ENCODE data around the gene KCNIP1.

KCNIP1 gene

GRCh38 chr5:170503990-170504596 is at the start of gene KCNIP1:
KCNIP1 (plus strand) TSS chr5:170504020.
- DNase-seq = no peak

DNA sequence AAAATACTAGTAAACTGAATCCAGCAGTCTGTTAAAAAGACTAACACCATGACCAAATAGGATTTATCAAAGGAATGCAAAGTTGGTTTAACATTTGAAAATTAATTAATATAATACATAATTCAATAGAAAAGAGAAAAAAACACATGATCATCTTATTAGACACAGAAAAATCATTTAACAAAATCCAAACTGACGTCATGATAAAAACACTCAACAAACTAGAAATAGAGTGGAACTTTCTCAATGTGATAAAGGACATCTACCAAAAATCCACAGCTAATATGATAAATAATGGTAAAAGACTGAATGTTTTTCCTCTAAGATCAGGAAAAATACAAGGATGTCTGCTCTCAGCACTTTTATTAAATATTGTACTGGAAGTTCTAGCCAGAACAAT is 40.4 kb upstream of the KCNIP1 start:
- DNase-seq = no peak

GRCh38 chr5:170464280-170465127 is 39.3 kb upstream of the KCNIP1 start:
- no peak for DNase-seq

DNA sequence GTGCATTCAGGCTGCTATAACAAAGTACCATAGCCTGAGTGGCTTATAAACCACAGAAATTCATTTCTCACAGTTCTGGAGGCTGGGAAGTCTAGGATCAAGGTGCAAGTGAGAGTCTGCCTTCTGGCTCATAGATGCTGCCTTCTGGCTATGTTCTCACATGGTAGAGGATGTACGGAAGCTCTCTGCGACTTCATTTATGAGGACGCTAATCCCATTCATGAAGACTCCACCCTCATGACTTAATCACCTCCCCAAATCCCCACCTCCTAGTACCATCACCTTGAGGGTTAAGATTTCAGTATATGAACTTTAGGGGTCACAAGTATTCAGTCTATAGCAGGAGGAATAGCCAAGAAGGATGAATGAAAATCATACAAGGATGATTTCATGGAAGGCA is 37.3 kb upstream of the KCNIP1 start:
- no peak for DNase-seq

DNA sequence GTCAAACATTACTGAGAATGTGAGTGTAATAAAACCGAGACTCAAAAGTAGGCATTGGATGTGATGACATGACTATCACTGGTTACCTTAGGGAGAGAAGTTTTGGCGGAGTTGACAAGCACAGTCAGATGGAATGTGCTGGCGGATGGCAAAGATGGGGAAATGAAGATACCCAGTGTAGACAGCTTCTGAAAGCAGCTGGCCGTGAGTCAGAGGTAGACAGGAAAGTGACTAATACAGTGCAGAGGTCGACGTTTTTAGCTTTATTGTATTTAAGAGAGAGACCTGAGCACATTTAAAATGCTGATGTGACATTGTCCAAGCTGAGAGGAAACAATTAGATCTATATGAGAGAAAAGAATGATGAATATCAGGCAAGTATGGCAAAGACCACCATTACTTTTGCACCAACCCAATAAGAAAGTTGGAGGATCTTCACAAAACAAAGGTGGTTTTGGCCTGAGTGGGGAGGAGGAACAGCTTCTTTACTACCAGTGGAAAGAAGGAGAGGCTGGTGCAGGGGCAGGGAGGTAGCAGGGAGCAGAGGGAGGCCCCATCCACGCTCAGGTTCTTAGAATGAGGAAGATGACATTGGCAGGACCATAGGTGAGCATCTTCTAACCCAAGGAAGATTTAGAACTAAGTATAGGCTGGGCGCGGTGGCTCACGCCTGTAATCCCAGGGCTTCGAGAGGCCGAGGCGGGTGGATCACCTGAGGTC is 36.7 kb upstream of the KCNIP1 start:
- no peak for DNase-seq

DNA sequence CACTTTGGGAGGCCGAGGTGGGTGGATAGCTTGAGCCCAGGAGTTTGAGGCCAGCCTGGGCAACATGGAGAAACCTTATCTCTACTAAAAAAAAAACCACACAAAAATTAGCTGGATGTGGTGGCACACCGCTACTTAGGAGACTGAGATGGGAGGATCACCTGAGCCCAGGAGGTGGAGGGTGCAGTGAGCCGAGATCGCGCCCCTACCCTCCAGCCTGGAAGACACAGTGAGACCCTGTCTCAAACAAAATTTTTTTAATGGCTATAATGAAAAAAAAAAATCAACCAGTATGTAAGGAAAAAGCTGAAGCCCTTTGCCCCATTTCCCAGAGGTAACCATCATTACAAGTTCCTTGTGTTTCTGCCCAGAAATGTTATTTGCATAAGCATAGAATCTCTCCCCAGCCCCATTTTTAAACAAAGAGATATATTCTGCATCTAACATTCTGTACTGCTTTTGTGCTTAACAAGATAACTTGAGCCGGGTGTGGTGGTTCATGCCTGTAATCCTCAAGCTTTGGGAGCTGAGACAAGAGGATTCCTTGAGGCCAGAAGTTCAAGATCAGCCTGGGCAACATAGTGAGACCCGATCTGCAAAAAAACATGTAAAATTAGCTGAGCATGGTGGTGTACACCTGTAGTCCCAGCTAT is 35.1 kb upstream of the KCNIP1 start:
- no peak for DNase-seq

DNA sequence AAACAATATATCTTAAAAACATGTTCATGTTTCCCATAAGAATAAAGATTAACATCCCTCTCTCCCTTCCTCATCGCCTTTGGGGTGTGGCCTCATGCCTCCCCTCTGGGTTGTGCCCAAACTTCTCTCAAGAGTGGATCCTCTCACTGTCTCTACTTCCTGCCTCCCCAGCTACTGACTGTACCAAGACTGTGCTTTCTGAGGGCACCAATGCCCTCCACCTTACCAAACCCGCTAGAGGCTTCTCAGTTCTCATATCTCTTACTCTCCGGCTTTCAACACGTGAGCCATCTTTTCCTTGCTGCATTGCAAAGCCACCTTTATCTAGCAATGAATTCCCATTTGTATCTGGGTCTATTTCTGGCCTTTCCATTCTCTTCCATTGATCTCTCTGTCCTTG is 34.4 kb upstream of the KCNIP1 start:
- DNase-seq = no peak

DNA sequence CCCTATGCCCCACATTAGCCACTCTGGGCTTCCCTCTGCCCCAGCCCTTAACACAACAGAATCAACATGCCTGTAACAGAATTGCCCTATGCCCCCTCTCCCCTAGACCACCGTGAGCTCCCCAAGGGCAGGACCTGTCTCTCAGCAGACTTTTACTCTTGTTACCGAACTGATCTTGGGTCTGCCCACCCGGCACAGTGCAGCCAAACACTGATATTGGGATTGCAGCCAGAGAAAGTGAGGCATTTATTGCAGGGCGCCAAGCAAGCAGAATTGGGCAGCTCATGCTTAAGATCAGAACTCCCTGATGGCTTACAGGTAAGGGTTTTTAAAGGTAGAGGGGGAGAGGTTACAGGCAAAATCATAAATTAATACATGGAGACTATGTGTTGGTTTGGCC is 33.5 kb upstream of the KCNIP1 start:
- DNase-seq = no peak

- no peak for DNase-seq
Observed at GRCh38 chr5:170470808-170471404, 32.9 kb upstream of the KCNIP1 start.

DNA sequence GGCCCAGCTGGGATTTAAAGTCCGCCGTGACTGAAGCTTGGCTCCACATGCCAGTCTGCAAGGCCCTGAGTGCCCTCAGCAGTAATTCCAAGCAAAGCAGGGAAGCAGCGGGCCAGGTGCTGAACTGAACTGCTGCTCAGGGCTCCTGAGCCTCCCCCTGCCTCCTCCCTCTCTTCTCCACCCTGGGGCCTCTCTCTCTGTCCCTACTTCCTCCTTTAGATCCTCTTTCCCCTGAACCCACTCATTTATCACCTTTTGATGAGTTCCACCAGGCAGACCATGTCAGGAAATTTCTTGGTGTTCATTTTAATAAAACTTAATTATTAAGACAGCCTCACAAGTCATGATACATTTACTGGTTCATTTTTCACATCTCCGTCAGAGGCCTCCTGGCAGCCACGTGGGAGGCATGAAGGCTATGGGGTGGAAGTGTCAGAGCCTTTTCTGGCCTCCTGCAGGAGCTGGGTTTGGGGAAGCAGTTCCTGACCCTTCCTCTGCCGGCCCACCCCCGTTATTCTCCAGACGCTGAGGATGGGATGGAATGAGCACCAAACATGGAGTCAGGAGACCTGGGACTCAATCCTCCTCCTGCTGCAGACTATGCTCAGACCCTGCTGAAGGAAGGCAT is 32.2 kb upstream of the KCNIP1 start:
- no peak for DNase-seq

DNA sequence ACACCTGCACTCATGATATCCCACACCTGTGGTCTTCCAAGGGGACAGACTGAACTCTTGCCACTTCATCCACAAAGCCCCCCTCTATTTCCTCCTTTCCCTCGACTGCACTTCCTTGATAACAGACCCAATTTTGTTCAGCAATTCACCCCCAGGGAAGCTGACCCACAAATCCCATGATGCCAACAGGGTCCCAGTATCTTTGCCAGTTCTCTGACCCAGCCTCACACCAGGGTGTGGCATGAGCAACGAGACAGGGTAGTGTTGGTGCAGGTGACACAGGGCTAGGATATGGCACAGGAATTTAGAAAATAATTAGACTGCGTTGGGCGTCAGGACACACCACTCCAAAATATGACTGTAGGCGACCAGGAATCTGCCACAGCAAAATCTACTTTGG is 30.2 kb upstream of the KCNIP1 start:
- DNase-seq = no peak

DNA sequence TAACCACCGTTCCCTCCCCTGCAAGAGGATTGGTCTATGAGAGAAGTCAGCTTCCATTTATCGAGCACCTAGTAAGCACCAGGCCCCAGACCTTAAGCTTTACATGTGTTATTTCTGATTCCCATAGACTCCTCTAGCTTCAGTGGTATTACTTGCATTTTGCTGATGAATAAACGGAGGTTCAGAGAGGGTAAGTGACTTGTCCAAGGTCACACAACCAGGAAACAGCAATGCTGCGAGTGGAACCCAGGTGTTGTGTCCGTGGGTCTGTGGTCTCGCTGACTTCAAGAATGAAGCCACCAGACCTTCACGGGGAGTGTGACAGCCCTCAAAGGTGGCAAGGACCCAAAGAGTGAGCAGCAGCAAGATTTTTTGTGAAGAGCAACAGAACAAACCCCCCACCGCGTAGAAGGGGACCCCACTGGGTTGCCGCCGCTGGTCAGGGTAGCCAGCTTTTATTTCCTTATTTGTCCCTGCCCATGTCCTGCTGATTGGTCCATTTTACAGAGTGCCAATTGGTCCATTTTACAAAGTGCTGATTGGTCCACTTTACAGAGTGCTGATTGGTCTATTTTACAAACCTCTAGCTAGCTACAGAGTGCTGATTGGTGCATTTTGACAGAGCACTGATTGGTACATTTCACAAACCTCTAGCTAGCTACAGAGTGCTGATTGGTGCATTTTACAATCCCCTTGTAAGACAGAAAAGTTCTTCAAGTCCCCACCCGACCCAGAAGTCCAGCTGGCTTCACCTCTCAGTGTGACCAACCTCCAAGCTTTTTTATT is 29.1 kb upstream of the KCNIP1 start:
- no peak for DNase-seq

DNA sequence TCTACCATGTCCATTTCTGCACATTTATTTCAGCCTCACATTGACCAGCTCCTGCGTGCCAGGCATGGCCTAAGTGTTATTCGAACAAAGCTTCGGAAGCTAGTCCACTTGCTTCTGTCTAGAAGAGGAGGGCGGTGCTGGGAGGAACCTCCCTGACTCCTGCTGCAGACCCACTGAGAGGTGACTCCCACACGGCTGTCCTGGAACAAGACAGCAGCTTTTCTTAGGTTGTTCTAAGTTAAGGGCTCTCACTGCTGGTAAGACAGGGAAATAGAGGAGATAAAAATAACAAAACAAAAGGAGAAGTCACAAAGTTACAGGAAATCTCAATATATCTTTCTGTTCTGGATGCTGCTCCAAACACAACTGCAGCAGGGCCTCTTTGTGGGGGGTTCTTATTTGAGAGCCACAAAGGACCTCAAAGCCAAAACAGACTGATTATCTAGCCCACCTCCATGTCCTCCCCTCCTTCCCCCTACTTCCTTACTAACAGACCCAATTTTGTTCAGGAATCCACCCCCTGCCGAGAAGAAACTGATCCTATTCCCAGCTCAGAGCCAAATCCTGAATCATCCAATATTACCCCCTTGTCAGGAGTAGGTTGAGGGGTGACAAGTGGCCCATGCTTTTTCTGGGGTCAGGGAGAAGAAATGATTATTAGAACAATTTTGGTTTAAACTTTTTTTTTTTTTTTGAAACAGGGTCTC is 28.4 kb upstream of the KCNIP1 start:
- no peak for DNase-seq

DNA sequence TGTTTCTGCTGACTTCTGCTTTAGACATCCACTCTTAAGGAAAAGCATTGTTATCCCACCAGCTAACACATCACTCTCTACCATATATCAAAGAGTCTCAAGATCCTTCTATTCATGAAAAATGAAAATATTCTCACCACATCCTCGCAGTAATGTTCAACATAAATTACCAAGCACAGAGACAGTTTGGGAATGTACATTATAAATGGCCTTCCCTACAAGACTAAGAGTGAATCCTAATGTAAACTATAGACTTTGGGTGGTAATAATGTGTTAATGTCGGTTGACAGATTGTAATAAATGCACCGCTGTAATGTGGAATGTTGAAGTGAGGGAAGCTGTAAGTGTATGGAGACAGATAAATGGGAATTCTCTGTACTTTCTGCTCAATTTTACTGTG is 27.1 kb upstream of the KCNIP1 start:
- DNase-seq = no peak

DNA sequence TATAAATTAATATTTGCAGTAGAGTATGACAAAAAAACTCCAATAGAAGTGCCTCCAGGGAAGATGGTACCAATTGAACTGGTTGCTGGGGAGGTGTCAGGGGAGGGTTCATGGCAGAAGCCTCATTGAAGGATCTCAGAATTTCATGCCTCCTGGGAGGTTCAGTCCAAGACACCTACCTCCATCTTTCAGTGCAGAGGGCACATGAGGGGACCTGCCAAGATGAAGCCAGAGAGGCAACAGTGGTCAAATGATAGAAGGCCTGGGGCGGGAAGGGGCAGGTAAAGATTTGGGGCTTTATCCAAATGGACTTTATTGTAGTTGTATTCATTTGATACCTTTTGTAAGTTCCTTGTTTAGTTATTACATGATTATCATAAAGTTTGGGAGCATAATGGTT is 25.9 kb upstream of the KCNIP1 start:
- no peak for DNase-seq

DNA sequence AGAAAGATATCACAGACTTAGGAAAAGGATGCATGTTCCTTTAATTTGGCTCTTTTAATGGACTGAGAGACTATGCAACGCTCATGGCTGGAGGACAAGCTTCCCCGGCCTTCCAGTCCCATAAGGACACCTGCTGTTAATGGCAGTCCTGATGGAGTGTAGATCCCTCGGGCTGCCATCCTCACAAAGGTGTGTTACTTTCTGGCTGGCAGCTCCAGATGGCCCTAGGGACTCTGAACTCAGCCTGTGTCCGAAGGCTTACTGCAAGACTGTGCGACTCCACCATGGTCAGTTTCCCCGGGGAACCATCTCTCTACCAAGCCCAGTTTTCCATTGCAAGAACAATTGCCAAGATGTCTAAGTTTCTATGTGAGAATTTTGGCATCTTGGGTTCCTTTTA is 25.5 kb upstream of the KCNIP1 start:
- no peak for DNase-seq

DNA sequence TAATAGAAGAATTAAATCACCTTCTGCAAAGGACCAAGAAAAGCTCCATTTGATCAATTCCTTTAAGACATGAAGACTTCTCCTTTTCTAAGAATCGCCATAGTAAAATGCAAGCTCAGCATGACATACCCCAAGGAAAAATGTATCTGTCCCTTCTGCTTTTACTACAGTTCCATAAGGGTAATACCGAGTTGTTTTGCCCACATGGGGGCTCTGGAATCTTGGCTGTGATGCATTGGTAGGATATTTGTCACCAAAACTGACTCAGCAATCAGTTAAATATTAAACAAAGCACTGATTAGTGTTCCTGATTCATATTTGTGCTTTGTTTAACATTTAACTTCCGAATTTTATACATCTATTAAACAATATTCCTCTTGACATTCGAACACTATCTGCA is 24.3 kb upstream of the KCNIP1 start:
- DNase-seq = no peak

- no peak for DNase-seq
Observed at GRCh38 chr5:170480260-170480659, 23.6 kb upstream of the KCNIP1 start.

- no peak for DNase-seq
Observed at GRCh38 chr5:170481849-170482248, 22.0 kb upstream of the KCNIP1 start.

DNA sequence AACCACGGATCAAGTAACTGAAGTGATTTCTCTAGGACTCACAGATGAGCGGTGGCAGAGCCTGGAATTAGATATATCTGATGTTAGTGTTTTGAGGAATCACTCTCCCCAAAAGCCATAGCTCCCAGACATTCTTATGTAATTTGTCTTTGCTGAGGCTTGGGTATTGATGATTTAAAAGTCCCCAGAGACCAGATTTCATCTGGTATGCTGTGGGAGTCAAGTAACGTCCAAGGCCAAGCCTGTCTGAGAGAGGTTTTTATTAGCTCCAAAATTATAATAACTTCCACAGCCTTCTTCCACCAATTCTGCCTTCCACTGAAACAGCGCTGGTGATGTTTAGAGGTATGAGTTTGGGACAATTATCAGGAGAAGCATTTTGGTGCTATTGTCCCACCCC is 21.3 kb upstream of the KCNIP1 start:
- no peak for DNase-seq
